ENCODE measurements around the gene GHITM. TPM values are rescaled to one million over a fixed set of nuclear protein-coding genes. Genes with fewer than 3 reads are reported as not detected.

GHITM gene
- polyA plus RNA-seq, 1 of the 3 experiments (the other 2 are of a cell fraction): 113 TPM

- H3K9me3 ChIP-seq: no peaks in the 10 kb centered on the region
- no peaks in the 10 kb centered on the region for H3K79me2 ChIP-seq (ENCODE audit: insufficient read depth)
Observed at GRCh38 chr10:84176351-84176750, 37.0 kb downstream of the GHITM start.

GRCh38 chr10:84176836-84177474 lies 37.6 kb downstream of the GHITM start:
- TF ChIP-seq SIN3A (IDR thresholded peaks at IDR 0.05; ENCODE audit: borderline replicate concordance, low read depth, low read length) (no peak), CHD2 (IDR thresholded peaks at IDR 0.05; ENCODE audit: low read length, partially characterized antibody) (no peak), JUND (IDR thresholded peaks at IDR 0.05) (no peak)
- DNase-seq: no peak
- Histone ChIP-seq H4K20me1 (ENCODE audit: insufficient read depth) (no peaks in the 10 kb centered on the region), H3K79me2 (ENCODE audit: insufficient read depth) (no peaks in the 10 kb centered on the region), H3K4me1 (ENCODE audit: control insufficient read depth in 1 of 2, insufficient read depth in 2 of 2, low read depth in 1 of 2, low read length in 1 of 2) (peaks cover 0 to 8% of the 10 kb centered on the region in 2 experiments; a peak in 1 of 4 replicates), H3K27ac (ENCODE audit: low read depth in 2 of 2, low read length in 1 of 2) (no peak overlapping the region), H3K4me3 (ENCODE audit: low read depth in 2 of 2, low read length in 1 of 2) (no peak overlapping the region), H3K9ac (no peak overlapping the region), H3K9me2 (no peaks in the 10 kb centered on the region), H3K9me3 (no peaks in the 10 kb centered on the region), H3K27me3 (ENCODE audit: insufficient read depth) (no peaks in the 10 kb centered on the region), H3F3A (replicated peaks; ENCODE audit: insufficient read depth) (no peaks in the 10 kb centered on the region), H3K4me2 (no peak overlapping the region), H3K36me3 (replicated peaks in 1 of 2; ENCODE audit: control insufficient read depth in 1 of 2, insufficient read depth in 2 of 2, low read length in 1 of 2) (no peaks in the 10 kb centered on the region), H2AFZ (ENCODE audit: low read depth) (no peak overlapping the region)
- ChIA-PET CTCF (interaction anchor here (1.1 kb wide), 1 partner anchor 28 kb away, joined by 4 read pairs; no protein-coding TSS in a partner anchor), POLR2A (interaction anchor here (0.9 kb wide), 1 partner anchor 9 kb away, joined by 3 read pairs; no protein-coding TSS in a partner anchor)
- WGBS (ENCODE audit: low lambda C conversion rate): no CpG with 5 or more reads among the region's 4 CpGs

More at GRCh38 chr10:84176351-84176750, 37.0 kb downstream of the GHITM start:
- TF ChIP-seq ZBTB33 (IDR thresholded peaks at IDR 0.05; ENCODE audit: borderline replicate concordance, low read depth) (no peak), USF2 (IDR thresholded peaks at IDR 0.05; ENCODE audit: borderline replicate concordance, low read depth, low read length) (no peak), MEF2A (IDR thresholded peaks at IDR 0.05; ENCODE audit: borderline replicate concordance, low read depth) (no peak)
- Histone ChIP-seq H4K20me1 (ENCODE audit: insufficient read depth) (no peaks in the 10 kb centered on the region), H3K9me2 (no peaks in the 10 kb centered on the region), H3K4me3 (ENCODE audit: low read depth in 2 of 2, low read length in 1 of 2) (no peak overlapping the region), H3K4me1 (ENCODE audit: control insufficient read depth in 1 of 2, insufficient read depth in 2 of 2, low read depth in 1 of 2, low read length in 1 of 2) (peaks cover 0 to 8% of the 10 kb centered on the region in 2 experiments; a peak in 1 of 4 replicates), H3K36me3 (replicated peaks in 1 of 2; ENCODE audit: control insufficient read depth in 1 of 2, insufficient read depth in 2 of 2, low read length in 1 of 2) (no peaks in the 10 kb centered on the region), H3K27ac (ENCODE audit: low read depth in 2 of 2, low read length in 1 of 2) (no peak overlapping the region), H3K27me3 (ENCODE audit: insufficient read depth) (no peaks in the 10 kb centered on the region), H2AFZ (ENCODE audit: low read depth) (no peak overlapping the region), H3K9ac (no peak overlapping the region), H3F3A (replicated peaks; ENCODE audit: insufficient read depth) (no peaks in the 10 kb centered on the region), H3K4me2 (no peak overlapping the region)
- ChIA-PET POLR2A (no interaction called here), CTCF (no interaction called here)
- no peak for DNase-seq
- 12% methylated on average over 2 of the region's 4 CpGs for WGBS (ENCODE audit: low lambda C conversion rate)
